NCI-H510A (cell line): ENCODE data around the gene SIDT2.
"Not testable (repeated sequence)": the region's sequence is repeated elsewhere in the genome, so short reads cannot be mapped to it uniquely, and the experiment has no call there.

Source experiments
- DNase-seq: peaks from one replicate; lab custom pipeline; 2025; lab: John Stamatoyannopoulos, UW

Gene SIDT2

DNA sequence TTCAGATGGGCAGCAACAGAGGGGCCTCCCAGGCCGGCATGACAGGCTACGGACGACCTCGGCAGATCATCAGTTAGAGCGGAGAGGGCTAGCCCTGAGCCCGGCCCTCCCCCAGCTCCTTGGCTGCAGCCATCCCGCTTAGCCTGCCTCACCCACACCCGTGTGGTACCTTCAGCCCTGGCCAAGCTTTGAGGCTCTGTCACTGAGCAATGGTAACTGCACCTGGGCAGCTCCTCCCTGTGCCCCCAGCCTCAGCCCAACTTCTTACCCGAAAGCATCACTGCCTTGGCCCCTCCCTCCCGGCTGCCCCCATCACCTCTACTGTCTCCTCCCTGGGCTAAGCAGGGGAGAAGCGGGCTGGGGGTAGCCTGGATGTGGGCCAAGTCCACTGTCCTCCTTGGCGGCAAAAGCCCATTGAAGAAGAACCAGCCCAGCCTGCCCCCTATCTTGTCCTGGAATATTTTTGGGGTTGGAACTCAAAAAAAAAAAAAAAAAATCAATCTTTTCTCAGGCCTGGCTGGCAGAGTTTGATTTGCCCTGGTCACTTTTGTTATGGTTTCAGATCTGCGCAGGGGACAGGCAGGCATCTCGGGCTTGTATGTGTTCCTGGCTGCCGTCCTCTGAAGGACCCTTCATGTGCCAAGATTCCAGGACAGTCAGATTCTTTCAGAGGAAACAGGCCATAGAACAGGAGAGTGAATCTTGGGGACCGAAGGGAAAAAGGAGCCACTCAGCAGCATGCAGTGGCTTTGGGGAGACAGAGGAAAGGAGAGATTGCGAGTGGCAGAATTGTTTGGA, 25.9 kb downstream of the SIDT2 start:
- no peak for DNase-seq

- DNase-seq, result no peak
These were observed 26.8 kb downstream of the SIDT2 start for GRCh38 chr11:117205211-117205818.

- not testable (repeated sequence) for DNase-seq
These were observed 27.6 kb downstream of the SIDT2 start for GRCh38 chr11:117206111-117206510.

GRCh38 chr11:117206859-117207258, 28.3 kb downstream of the SIDT2 start:
- not testable (repeated sequence) for DNase-seq

- DNase-seq, result not testable (repeated sequence)
These were observed 28.9 kb downstream of the SIDT2 start for GRCh38 chr11:117207481-117207880.

DNA sequence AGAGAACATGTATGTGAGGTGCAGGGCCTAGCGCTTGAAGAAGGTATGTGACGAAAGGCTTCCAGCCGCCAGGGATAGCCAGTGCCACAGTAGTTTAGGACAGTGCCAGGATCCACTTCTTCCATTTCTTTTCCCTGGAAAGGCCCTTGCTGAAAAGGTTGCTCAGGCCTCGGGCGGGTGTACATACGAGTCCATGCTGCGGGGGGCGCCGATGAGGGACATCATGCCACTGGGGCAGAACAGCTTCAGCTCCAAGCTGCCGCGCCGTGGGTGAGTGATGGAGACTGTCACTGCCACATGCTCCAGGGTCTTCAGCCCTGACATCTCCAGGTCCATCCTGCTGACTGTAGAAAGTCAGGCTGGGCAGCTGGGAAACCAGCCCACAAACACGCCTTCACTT, 30.2 kb downstream of the SIDT2 start:
- not testable (repeated sequence) for DNase-seq

DNA sequence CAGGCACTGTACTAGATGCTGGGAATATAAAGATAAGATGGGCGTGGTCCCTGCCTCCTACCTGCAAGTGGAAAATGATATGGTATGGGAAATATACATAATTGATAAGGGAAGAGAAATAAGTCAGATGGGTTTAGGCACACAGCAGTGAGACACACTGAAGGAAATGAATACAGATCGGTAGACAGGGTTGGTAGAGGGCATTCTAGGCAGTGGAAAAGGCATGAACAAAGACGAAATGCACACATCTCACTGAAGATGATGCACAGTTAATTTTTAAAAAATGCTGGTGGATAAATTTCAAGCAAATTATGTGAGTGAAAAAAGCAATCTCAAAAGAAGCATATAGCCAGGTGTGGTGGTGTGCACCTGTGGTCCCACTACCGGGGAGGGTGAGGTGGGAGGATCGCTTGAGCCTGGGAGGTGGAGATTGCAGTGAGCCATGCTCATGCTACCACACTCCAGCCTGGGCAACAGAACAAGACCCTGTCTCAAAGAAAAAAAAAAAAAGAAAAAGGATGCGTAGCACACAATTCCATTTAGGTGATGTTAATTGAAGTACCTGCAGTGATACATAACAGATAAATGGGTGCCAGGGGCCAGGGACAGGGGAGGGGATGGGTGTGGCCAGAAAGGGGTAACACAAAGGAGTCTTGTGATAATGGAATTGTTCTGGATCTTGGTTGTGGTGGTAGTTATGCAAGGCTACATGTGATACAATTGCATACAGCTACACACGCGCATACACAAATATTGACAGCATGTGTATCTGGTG, 31.0 kb downstream of the SIDT2 start:
- DNase-seq, result not testable (repeated sequence)

DNA sequence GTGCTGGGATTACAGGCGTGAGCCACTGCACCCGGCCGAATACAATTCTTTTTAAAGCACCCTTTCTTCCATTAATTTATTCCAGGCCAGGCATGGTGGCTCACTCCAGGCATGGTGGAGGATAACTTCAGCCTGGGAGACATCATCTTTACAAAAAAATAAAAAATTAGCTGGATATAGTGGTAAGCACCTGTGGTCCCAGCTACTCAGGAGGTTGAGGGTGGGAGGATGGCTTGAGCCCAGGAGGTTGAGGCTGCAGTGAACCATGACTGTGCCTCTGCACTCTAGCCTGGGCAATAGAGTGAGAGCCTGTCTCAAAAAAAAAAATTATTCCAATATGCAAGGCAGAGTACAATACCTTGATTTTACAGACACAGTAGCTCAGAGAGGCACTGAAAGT, 32.1 kb downstream of the SIDT2 start:
- no peak for DNase-seq

- no peak for DNase-seq
These were observed 34.3 kb downstream of the SIDT2 start for GRCh38 chr11:117212697-117213355.

GRCh38 chr11:117214404-117215110, 36.0 kb downstream of the SIDT2 start:
- DNase-seq, result no peak

DNA sequence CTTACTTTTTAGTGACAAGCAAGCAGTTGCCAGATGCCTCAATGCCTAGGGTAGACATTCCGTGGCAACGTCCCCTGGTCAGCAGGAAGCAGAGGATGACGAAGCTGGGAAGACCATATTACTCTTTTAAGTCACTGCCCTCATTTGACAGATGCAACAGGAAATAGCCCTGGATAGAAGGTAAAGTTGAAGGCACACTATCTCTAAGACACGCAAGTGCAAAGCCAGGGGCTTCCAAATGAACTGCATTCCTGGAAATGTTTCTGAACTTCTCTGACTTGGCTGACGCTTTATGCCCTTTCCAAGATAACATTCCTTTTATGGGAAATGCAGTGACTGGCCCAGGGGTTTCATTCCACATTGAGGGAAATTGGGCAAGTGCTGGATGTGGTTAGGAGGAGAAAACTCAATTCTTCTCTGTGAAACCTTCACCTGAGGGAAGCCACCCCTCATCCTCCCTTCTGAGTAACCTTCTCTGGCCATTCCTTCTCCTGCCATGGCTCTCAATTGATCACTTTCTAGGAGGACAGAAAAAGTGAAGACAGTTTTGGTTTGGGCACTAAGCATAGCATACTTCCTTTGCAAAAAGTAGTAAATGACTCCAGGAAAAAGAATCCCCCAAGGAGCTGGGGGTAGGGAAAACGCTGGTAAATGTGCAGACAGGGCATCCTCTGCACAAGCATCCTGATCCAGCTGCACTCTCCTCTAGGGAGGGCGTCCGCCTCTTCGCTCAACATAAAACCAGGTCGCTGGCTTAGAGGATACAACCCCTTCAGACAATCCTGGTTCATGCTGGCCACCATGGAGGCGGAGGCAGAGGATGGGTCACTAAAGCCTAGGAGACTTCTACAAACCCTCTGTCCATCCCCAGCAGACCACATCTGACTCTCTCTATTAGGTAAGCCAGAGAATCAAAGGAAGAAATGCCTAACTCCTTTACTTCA, 38.9 kb downstream of the SIDT2 start:
- DNase-seq, result no peak

DNA sequence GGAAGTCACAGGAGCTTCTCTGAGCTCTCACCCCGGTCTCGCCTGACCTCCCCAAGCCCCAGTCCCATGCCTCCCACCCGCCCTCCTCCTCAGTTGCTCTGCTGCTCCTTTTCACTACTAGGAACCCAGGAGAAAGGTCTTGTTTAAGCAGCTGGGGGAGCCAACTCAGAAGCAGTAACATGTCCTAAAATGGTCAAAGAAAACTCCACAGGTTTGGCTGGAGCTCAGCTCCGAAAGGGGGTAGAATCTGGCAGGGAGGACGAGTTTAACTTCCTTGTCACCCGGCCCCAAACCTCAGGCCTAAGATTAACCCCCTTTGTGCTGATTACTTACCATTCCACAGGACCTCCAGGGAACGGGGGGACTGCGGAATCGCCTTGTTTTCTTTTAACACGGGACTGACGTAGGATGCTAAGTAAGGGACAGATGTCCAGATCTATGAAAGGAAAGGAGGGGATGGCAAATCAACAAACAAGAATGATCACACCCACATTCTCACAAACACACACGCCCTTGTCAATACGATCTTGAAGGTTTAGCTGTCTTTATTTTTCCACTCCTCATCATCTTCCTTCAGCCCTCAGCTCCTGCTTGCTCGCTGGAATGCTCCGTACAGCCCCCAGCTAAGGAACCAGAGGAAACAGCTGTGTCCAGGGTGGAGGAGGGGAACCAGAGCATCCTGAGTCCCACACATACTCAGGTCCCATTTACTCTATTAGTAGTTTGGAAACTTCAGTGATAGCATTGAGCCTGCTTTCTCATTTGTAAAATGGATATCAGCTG, 39.8 kb downstream of the SIDT2 start:
- no peak for DNase-seq

DNA sequence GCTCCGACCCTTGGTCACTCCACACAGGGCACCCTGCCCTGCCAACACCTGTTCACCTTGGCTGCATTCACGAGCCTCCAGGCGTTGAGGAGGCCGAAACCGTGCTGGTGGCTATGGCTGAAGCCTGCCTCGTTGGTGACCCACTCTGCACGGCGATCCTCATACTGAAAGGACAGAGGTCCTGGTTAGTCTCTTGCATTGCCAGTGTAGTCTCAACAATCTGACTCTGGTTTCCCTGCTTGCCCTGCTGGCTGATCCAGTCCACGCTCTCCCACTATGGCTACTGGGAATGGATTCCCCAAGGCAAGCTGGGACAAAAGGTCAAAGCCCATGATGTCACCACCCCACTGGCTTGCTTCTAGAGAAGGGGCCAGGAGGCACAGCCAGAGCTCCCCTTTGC, 40.5 kb downstream of the SIDT2 start:
- no peak for DNase-seq

DNA sequence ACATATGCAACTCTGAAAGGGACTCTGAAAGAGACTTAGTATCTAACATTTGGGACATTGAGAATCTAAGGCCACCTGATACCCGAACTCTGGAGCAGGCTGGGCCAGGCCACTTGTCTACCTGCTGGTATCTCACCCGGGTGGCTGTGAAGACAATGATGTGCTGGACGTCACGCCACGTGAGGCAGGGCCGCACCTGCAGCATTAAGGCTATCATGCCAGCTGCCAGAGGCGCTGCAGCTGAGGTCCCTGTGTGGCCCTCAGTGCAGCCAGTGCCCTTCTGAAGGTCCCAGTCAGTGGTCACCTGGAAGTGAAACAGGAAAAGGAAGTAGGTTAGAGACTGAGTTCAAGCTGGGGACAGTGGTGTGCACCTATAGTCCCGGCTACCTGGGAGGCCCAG, 40.9 kb downstream of the SIDT2 start:
- DNase-seq, result no peak

- no peak for DNase-seq
These were observed 41.5 kb downstream of the SIDT2 start for GRCh38 chr11:117219995-117220394.

GRCh38 chr11:117220568-117220967, 42.0 kb downstream of the SIDT2 start:
- no peak for DNase-seq

GRCh38 chr11:117220999-117221774, 42.6 kb downstream of the SIDT2 start:
- DNase-seq, result no peak

- peak; percentile 60 for DNase-seq
These were observed 43.4 kb downstream of the SIDT2 start for GRCh38 chr11:117221775-117222517.
